ENCODE results near the gene ARL6IP5.
A peak's percentile ranks its signal among the peaks of the same experiment; 100 is the strongest.

Gene ARL6IP5

GRCh38 chr3:69085833-69086722 is 1.3 kb downstream of the ARL6IP5 start:
- peak; percentile 91 for DNase-seq

- DNase-seq, result no peak
Measured at GRCh38 chr3:69087030-69087791, 2.5 kb downstream of the ARL6IP5 start.

GRCh38 chr3:69088063-69088462 is 3.3 kb downstream of the ARL6IP5 start:
- DNase-seq, result no peak

- DNase-seq, result no peak
Measured at GRCh38 chr3:69090021-69090420, 5.3 kb downstream of the ARL6IP5 start.

- DNase-seq, result no peak
Measured at GRCh38 chr3:69091389-69092029, 6.8 kb downstream of the ARL6IP5 start.

GRCh38 chr3:69092030-69092516 is 7.3 kb downstream of the ARL6IP5 start:
- peak; percentile 42 for DNase-seq

- DNase-seq, result peak; percentile 55
Measured at GRCh38 chr3:69094467-69095205, 9.9 kb downstream of the ARL6IP5 start.

- peak; percentile 83 for DNase-seq
Measured at GRCh38 chr3:69095636-69096035, 10.9 kb downstream of the ARL6IP5 start.

GRCh38 chr3:69096299-69096698 is 11.6 kb downstream of the ARL6IP5 start:
- no peak for DNase-seq

- DNase-seq, result no peak
Measured at GRCh38 chr3:69097407-69098086, 12.8 kb downstream of the ARL6IP5 start.

GRCh38 chr3:69099576-69099975 is 14.8 kb downstream of the ARL6IP5 start:
- DNase-seq, result no peak

GRCh38 chr3:69102384-69102783 is 17.6 kb downstream of the ARL6IP5 start:
- DNase-seq, result no peak

- DNase-seq, result no peak
Measured at GRCh38 chr3:69103123-69103522, 18.4 kb downstream of the ARL6IP5 start.

GRCh38 chr3:69104586-69104985 is 19.8 kb downstream of the ARL6IP5 start:
- DNase-seq, result peak; percentile 66

GRCh38 chr3:69105320-69105719 is 20.6 kb downstream of the ARL6IP5 start:
- DNase-seq, result no peak

GRCh38 chr3:69107841-69108240 is 23.1 kb downstream of the ARL6IP5 start:
- no peak for DNase-seq

GRCh38 chr3:69108811-69109210 is 24.1 kb downstream of the ARL6IP5 start:
- DNase-seq, result peak; percentile 68

- DNase-seq, result no peak
Measured at GRCh38 chr3:69110941-69111546, 26.3 kb downstream of the ARL6IP5 start.

- peak; percentile 61 for DNase-seq
Measured at GRCh38 chr3:69113536-69113935, 28.8 kb downstream of the ARL6IP5 start.

GRCh38 chr3:69115731-69116130 is 31.0 kb downstream of the ARL6IP5 start:
- DNase-seq, result no peak

GRCh38 chr3:69116162-69116561 is 31.4 kb downstream of the ARL6IP5 start:
- no peak for DNase-seq

- no peak for DNase-seq
Measured at GRCh38 chr3:69116897-69117296, 32.2 kb downstream of the ARL6IP5 start.
